GM12891 (cell line): ENCODE measurements around the gene TMEM184C.

Experiments
- PAX5 ChIP-seq: IDR thresholded peaks from 2 replicates; pipeline ENCODE4 v1.6.1; 2011; ENCODE audit warnings: low read length, moderate library complexity, mild to moderate bottlenecking; ENCODE audit not compliant: insufficient read depth, severe bottlenecking
- POLR2A ChIP-seq: IDR thresholded peaks from 2 replicates; pipeline ENCODE4 v1.6.1; 2011; ENCODE audit warnings: low read depth, low read length, control low read depth
- POLR2AphosphoS5 ChIP-seq: IDR thresholded peaks from 2 replicates; pipeline ENCODE4 v1.6.1; 2011; ENCODE audit warnings: low read depth, low read length, control low read depth
- SPI1 ChIP-seq: IDR thresholded peaks from 2 replicates; pipeline ENCODE4 v1.6.1; 2011; ENCODE audit warnings: low read depth, low read length, control low read depth

GRCh38 chr4:147571036-147571770, 46.0 kb upstream of the TMEM184C start:
- TF ChIP-seq POLR2A: no peak
- no peak for TF ChIP-seq POLR2AphosphoS5
- TF ChIP-seq SPI1: no peak
- TF ChIP-seq PAX5: no peak
